B cell (primary cell): ENCODE measurements around the gene EEF1AKMT2. TPM values are rescaled to one million over a fixed set of nuclear protein-coding genes. Genes with fewer than 3 reads are reported as not detected.
"Not testable (repeated sequence)": the region's sequence is repeated elsewhere in the genome, so short reads cannot be mapped to it uniquely, and the experiment has no call there.

Experiments used
- ATAC-seq: fragments of 200-7000 bp; cut with Tn5 transposase; one replicate; pipeline ENCODE4 v1.10.0; 2021; ENCODE audit warnings: low read depth, mild to moderate bottlenecking, moderate number of reproducible peaks, moderate library complexity
- CTCF ChIA-PET: fragments of 350-600 bp; sonication (Branson Sonifier 250); formaldehyde crosslinking; loops from one replicate; lab custom pipeline; 2021; ENCODE audit warnings: antibody characterized with exemption, inconsistent platforms; lab: Charles Lee
- POLR2A ChIA-PET: fragments of 350-600 bp; sonication (Branson Sonifier 250); formaldehyde crosslinking; loops from one replicate; lab custom pipeline; 2021; ENCODE audit warnings: antibody characterized with exemption; lab: Charles Lee
- DNase-seq: peaks from one replicate; pipeline ENCODE4 v3.0.0; 2013
- H2AFZ ChIP-seq: 2 replicates; pipeline ENCODE4 v1.6.1; 2012; ENCODE audit warnings: mild to moderate bottlenecking, low read depth, low read length; ENCODE audit not compliant: insufficient read depth, poor library complexity, severe bottlenecking
- H3K27ac ChIP-seq, 2 donors: 1 replicate in 1 of 2; 2 replicates in 1 of 2; pipeline ENCODE4 v1.5.1; 2012 to 2013; ENCODE audit warnings: low read length in 2 of 2, mild to moderate bottlenecking in 2 of 2, moderate library complexity in 1 of 2
- H3K27me3 ChIP-seq, 4 experiments: fragments of 200-600 bp in 1 of 4; sonication (generic) in 1 of 4; replicated peaks in 1 of 4; 1 replicate in 2 of 4; 2 replicates in 2 of 4; pipeline versions ENCODE4 v1.6.1 to v1.7.0; 2013 to 2016; ENCODE audit warnings: low read length in 3 of 4, mild to moderate bottlenecking in 2 of 4, mixed read lengths in 1 of 4, moderate library complexity in 1 of 4; ENCODE audit not compliant: insufficient read depth in 4 of 4, control insufficient read depth in 3 of 4; ENCODE audit errors: control extremely low read depth in 1 of 4
- H3K36me3 ChIP-seq, 2 experiments: replicated peaks in 1 of 2; 1 replicate in 1 of 2; 2 replicates in 1 of 2; pipeline versions ENCODE4 v1.6.1 to v1.7.1; 2013; ENCODE audit warnings: low read length in 1 of 2; ENCODE audit not compliant: insufficient read depth in 2 of 2, control insufficient read depth in 1 of 2; ENCODE audit errors: control extremely low read depth in 1 of 2, extremely low read depth in 1 of 2
- H3K4me1 ChIP-seq, 2 donors: fragments of 200-600 bp in 1 of 2; sonication (generic) in 1 of 2; 1 replicate in 1 of 2; 2 replicates in 1 of 2; pipeline versions ENCODE4 v1.5.1 to v1.6.1; 2013 to 2017; ENCODE audit warnings: low read length in 2 of 2; ENCODE audit not compliant: control insufficient read depth in 2 of 2, insufficient read depth in 2 of 2
- H3K4me2 ChIP-seq: replicated peaks from 2 replicates; pipeline ENCODE3; 2012; ENCODE audit warnings: mild to moderate bottlenecking, low read depth, low read length; ENCODE audit not compliant: poor library complexity, severe bottlenecking
- H3K4me3 ChIP-seq, 5 experiments: fragments of 200-600 bp in 1 of 5; sonication (generic) in 1 of 5; 1 replicate in 3 of 5; 2 replicates in 2 of 5; pipeline versions ENCODE4 v1.5.1 to v1.7.0; 2011 to 2016; ENCODE audit warnings: low read length in 4 of 5, mild to moderate bottlenecking in 4 of 5, low read depth in 2 of 5, control low read depth in 1 of 5, moderate library complexity in 1 of 5; ENCODE audit not compliant: insufficient read depth in 1 of 5; ENCODE audit errors: control extremely low read depth in 1 of 5, extremely low read depth in 1 of 5
- H3K79me2 ChIP-seq: fragments of 200-600 bp; sonication (generic); one replicate; pipeline ENCODE4 v1.6.0; 2016; ENCODE audit warnings: low read length; ENCODE audit not compliant: control insufficient read depth, insufficient read depth
- H3K9ac ChIP-seq: fragments of 200-600 bp; sonication (generic); 2 replicates; pipeline ENCODE4 v1.6.1; 2017; ENCODE audit warnings: mild to moderate bottlenecking, low read length, moderate library complexity
- H3K9me3 ChIP-seq, 3 donors: one replicate each; pipeline versions ENCODE4 v1.6.1 to v1.7.1; 2013; ENCODE audit warnings: low read length in 2 of 3; ENCODE audit not compliant: control insufficient read depth in 2 of 3, insufficient read depth in 1 of 3; ENCODE audit errors: control extremely low read depth in 1 of 3
- H4K20me1 ChIP-seq: 2 replicates; pipeline ENCODE4 v1.6.0; 2012; ENCODE audit warnings: mild to moderate bottlenecking, low read length; ENCODE audit not compliant: insufficient read depth, control insufficient read depth, poor library complexity, severe bottlenecking
- H3K27ac Mint-ChIP-seq: one replicate; pipeline ENCODE4 v1.8.0; 2021; ENCODE audit warnings: mixed read lengths
- H3K27me3 Mint-ChIP-seq: one replicate; pipeline ENCODE4 v1.8.0; 2021; ENCODE audit warnings: mixed read lengths
- H3K4me1 Mint-ChIP-seq: one replicate; pipeline ENCODE4 v1.8.0; 2021; ENCODE audit warnings: mixed read lengths
- H3K4me3 Mint-ChIP-seq: one replicate; pipeline ENCODE4 v1.8.0; 2021; ENCODE audit warnings: mixed read lengths
- H3K9me3 Mint-ChIP-seq: one replicate; pipeline ENCODE4 v1.8.0; 2022; ENCODE audit warnings: mixed read lengths; ENCODE audit not compliant: insufficient read depth
- CTCF ChIP-seq: fragments of 200-600 bp; IDR thresholded peaks from one replicate; pipeline ENCODE4 v1.8.0; 2022; ENCODE audit warnings: antibody characterized with exemption, mild to moderate bottlenecking
- EZH2 ChIP-seq: IDR thresholded peaks from 2 replicates; pipeline ENCODE4 v1.6.1; 2012; ENCODE audit warnings: borderline replicate concordance, low read depth, mild to moderate bottlenecking, moderate library complexity, low read length; ENCODE audit not compliant: insufficient read depth, poor library complexity, severe bottlenecking
- WGBS: methylation state at CpG from one replicate; pipeline ENCODE4 v1.1.5; 2013; ENCODE audit warnings: missing lambda C conversion rate; ENCODE audit not compliant: insufficient coverage; 5-methylcytosine and 5-hydroxymethylcytosine counted together
- intact Hi-C: fragments of 100-400 bp; cut with micrococcal nuclease; formaldehyde crosslinking; loops from one replicate; pipeline ENCODE4 v1.10.0; 2022
- polyA plus RNA-seq: library from polyadenylated mRNA; depleted of rRNA; stranded (reverse); fragments of >200 nt; gene quantifications from 2 replicates; pipeline ENCODE4 v1.2.3, GENCODE V29; 2012
- total RNA-seq, 2 donors: library from RNA; stranded (reverse); fragments of 120-200 nt in 1 of 2; gene quantifications; 1 replicate in 1 of 2; 2 replicates in 1 of 2; pipeline versions ENCODE4 v1.2.3 to v1.2.4, GENCODE V29; 2013 to 2022

Gene EEF1AKMT2
- total and polyA plus RNA-seq, 2 donors (not counting 1 experiment from before 2014, with no cell fraction given) = 8.8 to 15.0 TPM

GRCh38 chr10:124746992-124747391 is 44.7 kb downstream of the EEF1AKMT2 start:
- Histone ChIP-seq H3K27ac (no peak overlapping the region), H3K4me1 (peaks cover 19 to 22% of the 10 kb centered on the region in 2 donors), H3K4me3 (no peak overlapping the region), H3K9me3 (no peaks in the 10 kb centered on the region), H3K27me3 (no peaks in the 10 kb centered on the region), H3K79me2 (peaks cover 22% of the 10 kb centered on the region), H3K9ac (no peak overlapping the region), H3K4me2 (no peak overlapping the region), H3K36me3 (no peaks in the 10 kb centered on the region), H2AFZ (no peak overlapping the region), H4K20me1 (peaks cover 7% of the 10 kb centered on the region)
- TF ChIP-seq EZH2 = no peak
- TF ChIP-seq CTCF = no peak
- H3K27me3 Mint-ChIP-seq = no peaks in the 10 kb centered on the region
- CTCF ChIA-PET = interaction anchor here (0.9 to 7.3 kb wide), 18 partner anchors 9 to 751 kb away, joined by 3 to 415 read pairs (median 7); no protein-coding TSS in a partner anchor
- ATAC-seq (no peak), DNase-seq (no peak)
- H3K4me1 Mint-ChIP-seq = peaks cover 27% of the 10 kb centered on the region
- intact Hi-C loops = loop anchor here (5.0 to 10.0 kb wide), 2 partner anchors 285 to 652 kb away; partner anchors contain the start of genes CHST15 and LHPP
- POLR2A ChIA-PET = interaction anchor here (1.2 kb wide), 1 partner anchor 208 kb away, joined by 3 read pairs; no protein-coding TSS in a partner anchor
- H3K27ac Mint-ChIP-seq = no peak overlapping the region
- no peaks in the 10 kb centered on the region for H3K9me3 Mint-ChIP-seq
- WGBS = no CpG with 5 or more reads among the region's 2 CpGs
- no peak overlapping the region for H3K4me3 Mint-ChIP-seq

- H3K4me1 Mint-ChIP-seq = peaks cover 33% of the 10 kb centered on the region
- H3K36me3 ChIP-seq, H3K9me3 ChIP-seq, H4K20me1 ChIP-seq, H3K4me2 ChIP-seq, H3K9ac ChIP-seq, H3K27ac Mint-ChIP-seq, H3K27me3 Mint-ChIP-seq, H3K27ac ChIP-seq, H3K27me3 ChIP-seq, H3K4me3 Mint-ChIP-seq, H2AFZ ChIP-seq, ATAC-seq, H3K4me3 ChIP-seq, DNase-seq, H3K9me3 Mint-ChIP-seq: not testable (repeated sequence)
- Histone ChIP-seq H3K79me2 (peaks cover 27% of the 10 kb centered on the region), H3K4me1 (peaks cover 25 to 27% of the 10 kb centered on the region in 2 donors)
- intact Hi-C loops = loop anchor here (5.0 to 10.0 kb wide), 2 partner anchors 284 to 652 kb away; partner anchors contain the start of genes CHST15 and LHPP
- CTCF ChIA-PET = interaction anchor here (0.9 to 7.3 kb wide), 27 partner anchors 10 to 750 kb away, joined by 3 to 415 read pairs (median 7); partner anchors contain the start of gene OAT
- POLR2A ChIA-PET = interaction anchor here (1.2 to 1.9 kb wide), 2 partner anchors 208 to 212 kb away, joined by 3 to 17 read pairs; no protein-coding TSS in a partner anchor
- 98% methylated on average over 6 of the region's 8 CpGs for WGBS
These were observed 45.2 kb downstream of the EEF1AKMT2 start for GRCh38 chr10:124746447-124746846.
